WTC11 (cell line): ENCODE measurements around the gene PTP4A2.

Experiments
- CTCF ChIP-seq: fragments of 200-600 bp; IDR thresholded peaks from 2 replicates; pipeline ENCODE4 v1.8.0; 2022; ENCODE audit warnings: antibody characterized with exemption
- ESRRA ChIP-seq: sonication (generic); formaldehyde crosslinking; IDR thresholded peaks from 2 replicates; pipeline ENCODE4 v1.8.1; 2022; ENCODE audit warnings: mild to moderate bottlenecking, missing genetic modification reagents, borderline replicate concordance
- ETV6 ChIP-seq: sonication (generic); formaldehyde crosslinking; IDR thresholded peaks from 2 replicates; pipeline ENCODE4 v1.8.1; 2022; ENCODE audit warnings: mild to moderate bottlenecking, missing genetic modification reagents
- MYBL2 ChIP-seq: sonication (generic); formaldehyde crosslinking; IDR thresholded peaks from 2 replicates; pipeline ENCODE4 v1.8.1; 2023; ENCODE audit warnings: mild to moderate bottlenecking, moderate library complexity, missing genetic modification reagents
- OVOL2 ChIP-seq: fragments of 250-450 bp; sonication (Bioruptor Pico); IDR thresholded peaks from 2 replicates; pipeline ENCODE4 v1.9.0; 2021; ENCODE audit warnings: mild to moderate bottlenecking, borderline replicate concordance
- SMAD3 ChIP-seq: sonication (generic); formaldehyde crosslinking; IDR thresholded peaks from 2 replicates; pipeline ENCODE4 v1.8.0; 2022; ENCODE audit warnings: missing genetic modification reagents, mild to moderate bottlenecking, borderline replicate concordance

GRCh38 chr1:31936278-31936980, 1.7 kb downstream of the PTP4A2 start:
- TF ChIP-seq OVOL2 (CRISPR knock-in tag) (no peak), MYBL2 (CRISPR knock-in tag) (no peak), ESRRA (no peak), CTCF (no peak), SMAD3 (CRISPR knock-in tag) (no peak), ETV6 (CRISPR knock-in tag) (no peak)
